Measurements from ENCODE around the gene ZBTB21. TPM values are rescaled to one million over a fixed set of nuclear protein-coding genes. Genes with fewer than 3 reads are reported as not detected.
A peak's percentile ranks its signal among the peaks of the same experiment; 100 is the strongest.

Gene ZBTB21
- total and polyA plus RNA-seq, 2 experiments from 2014 or later = 10.7 TPM

DNA sequence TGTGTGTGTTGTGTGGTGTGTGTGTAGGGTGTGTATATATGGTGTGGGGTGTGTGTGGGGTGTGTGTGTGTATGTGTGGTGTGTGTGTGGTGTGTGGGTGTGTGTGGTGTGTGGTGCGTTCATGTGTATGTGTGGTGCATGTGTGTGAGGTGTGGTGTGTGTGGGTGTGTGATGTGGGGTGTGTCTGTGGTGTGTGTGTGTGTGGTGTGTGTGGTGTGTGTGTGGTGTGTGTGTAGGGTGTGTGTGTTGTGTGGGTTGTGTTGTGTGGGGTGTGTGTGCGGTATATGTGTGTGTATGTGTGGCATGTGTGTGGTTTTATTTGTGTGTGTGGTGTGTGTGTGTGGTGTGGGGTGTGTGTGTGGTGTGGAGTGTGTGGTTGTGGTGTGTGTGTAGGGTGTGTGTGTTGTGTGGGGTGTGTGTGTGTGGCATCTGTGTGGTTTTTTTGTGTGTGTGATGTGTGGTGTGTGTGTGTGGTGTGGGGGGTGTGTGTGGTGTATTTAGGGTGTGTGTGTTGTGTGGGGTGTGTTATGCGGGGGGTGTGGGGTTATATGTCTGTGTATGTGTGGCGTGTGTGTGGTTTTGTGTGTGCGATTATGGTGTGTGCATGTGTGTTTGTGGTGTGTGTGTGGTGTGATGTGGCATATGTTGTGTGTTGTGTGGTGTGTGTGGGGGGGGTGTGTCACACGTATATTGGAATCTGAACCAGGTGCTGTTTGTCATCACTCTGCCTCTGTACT is 17.1 kb upstream of the ZBTB21 start:
- WGBS, 2 experiments (ENCODE audit: low coverage in 1 of 2, low lambda C conversion rate in 2 of 2, missing lambda C conversion rate in 2 of 2) = 80% methylated on average over 5 to 6 of the region's 6 CpGs

GRCh38 chr21:42026082-42026435 is 15.9 kb upstream of the ZBTB21 start:
- no peak for DNase-seq
- TF ChIP-seq EZH2 (IDR thresholded peaks at IDR 0.05; ENCODE audit: insufficient read depth, poor library complexity, severe bottlenecking) (no peak), EZH2phosphoT487 (IDR thresholded peaks at IDR 0.05; ENCODE audit: insufficient read depth, low read depth) (no peak)
- H3K4me3 ChIP-seq = no peak overlapping the region
- H3K4me2 ChIP-seq (ENCODE audit: unreplicated experiment) = no peak overlapping the region
- peak overlapping the region; percentile 15; the same call in 1 of the 2 replicates for H3K27ac ChIP-seq
- no peaks in the 10 kb centered on the region for H3K9me2 ChIP-seq (ENCODE audit: insufficient read depth)
- H3F3A ChIP-seq (ENCODE audit: insufficient read depth) = no peaks in the 10 kb centered on the region
- H3K9ac ChIP-seq = peak overlapping the region; percentile 23; the same call in 1 of the 2 replicates
- no peaks in the 10 kb centered on the region for H3K9me3 ChIP-seq (ENCODE audit: low read depth)
- no peaks in the 10 kb centered on the region for H3K36me3 ChIP-seq (ENCODE audit: low read depth)
- H3K4me1 ChIP-seq (ENCODE audit: insufficient read depth) = peaks cover 9% of the 10 kb centered on the region; the same call in 1 of the 2 replicates
- no peak overlapping the region for H2AFZ ChIP-seq
- H3K79me2 ChIP-seq (ENCODE audit: insufficient read depth) = no peaks in the 10 kb centered on the region
- no peaks in the 10 kb centered on the region for H4K20me1 ChIP-seq (ENCODE audit: insufficient read depth)
- in situ Hi-C loops (cut with MboI) = no loop called here
- WGBS, 2 experiments (ENCODE audit: low coverage in 1 of 2, low lambda C conversion rate in 2 of 2, missing lambda C conversion rate in 2 of 2) = 88 to 90% methylated on average over 9 of the region's 9 CpGs
- no peaks in the 10 kb centered on the region for H3K27me3 ChIP-seq (replicated peaks; ENCODE audit: insufficient read depth)

More for the DNA sequence above, 17.1 kb upstream of the ZBTB21 start:
- H4K20me1 ChIP-seq (ENCODE audit: insufficient read depth) = no peaks in the 10 kb centered on the region
- peaks cover 9% of the 10 kb centered on the region; the same call in 1 of the 2 replicates for H3K4me1 ChIP-seq (ENCODE audit: insufficient read depth)
- H3K4me3 ChIP-seq = no peak overlapping the region
- H3K9me3 ChIP-seq (ENCODE audit: low read depth) = no peaks in the 10 kb centered on the region
- no peaks in the 10 kb centered on the region for H3F3A ChIP-seq (ENCODE audit: insufficient read depth)
- no peaks in the 10 kb centered on the region for H3K36me3 ChIP-seq (ENCODE audit: low read depth)
- no peaks in the 10 kb centered on the region for H3K9me2 ChIP-seq (ENCODE audit: insufficient read depth)
- in situ Hi-C loops (cut with MboI) = no loop called here
- H3K4me2 ChIP-seq (ENCODE audit: unreplicated experiment) = no peak overlapping the region
- no peak for DNase-seq
- H3K27me3 ChIP-seq (replicated peaks; ENCODE audit: insufficient read depth) = no peaks in the 10 kb centered on the region
- TF ChIP-seq EZH2phosphoT487 (IDR thresholded peaks at IDR 0.05; ENCODE audit: insufficient read depth, low read depth) (no peak), EZH2 (IDR thresholded peaks at IDR 0.05; ENCODE audit: insufficient read depth, poor library complexity, severe bottlenecking) (no peak)
- 0 out of 2 replicates have a peak overlapping the region, but pooled peaks have one; percentile 34 for H2AFZ ChIP-seq
- H3K27ac ChIP-seq = no peak overlapping the region
- H3K9ac ChIP-seq = no peak overlapping the region
- no peaks in the 10 kb centered on the region for H3K79me2 ChIP-seq (ENCODE audit: insufficient read depth)

GRCh38 chr21:42025376-42026081 is 15.4 kb upstream of the ZBTB21 start:
- no peaks in the 10 kb centered on the region for H3K36me3 ChIP-seq (ENCODE audit: low read depth)
- H4K20me1 ChIP-seq (ENCODE audit: insufficient read depth) = no peaks in the 10 kb centered on the region
- H3K27ac ChIP-seq = peak overlapping the region; percentile 19; the same call in 1 of the 2 replicates
- WGBS, 2 experiments (ENCODE audit: low coverage in 1 of 2, low lambda C conversion rate in 2 of 2, missing lambda C conversion rate in 2 of 2) = 37 to 42% methylated on average over 12 of the region's 12 CpGs
- H2AFZ ChIP-seq = 0 out of 2 replicates have a peak overlapping the region, but pooled peaks have one; percentile 4
- in situ Hi-C loops (cut with MboI) = no loop called here
- H3K4me3 ChIP-seq = no peak overlapping the region
- H3F3A ChIP-seq (ENCODE audit: insufficient read depth) = no peaks in the 10 kb centered on the region
- no peaks in the 10 kb centered on the region for H3K27me3 ChIP-seq (replicated peaks; ENCODE audit: insufficient read depth)
- no peaks in the 10 kb centered on the region for H3K79me2 ChIP-seq (ENCODE audit: insufficient read depth)
- H3K9ac ChIP-seq = peak overlapping the region; percentile 23
- no peaks in the 10 kb centered on the region for H3K9me2 ChIP-seq (ENCODE audit: insufficient read depth)
- no peaks in the 10 kb centered on the region for H3K9me3 ChIP-seq (ENCODE audit: low read depth)
- peak; percentile 92 for DNase-seq
- H3K4me1 ChIP-seq (ENCODE audit: insufficient read depth) = peaks cover 9% of the 10 kb centered on the region; the same call in 1 of the 2 replicates
- TF ChIP-seq EZH2 (IDR thresholded peaks at IDR 0.05; ENCODE audit: insufficient read depth, poor library complexity, severe bottlenecking) (no peak), EZH2phosphoT487 (IDR thresholded peaks at IDR 0.05; ENCODE audit: insufficient read depth, low read depth) (no peak)
- no peak overlapping the region for H3K4me2 ChIP-seq (ENCODE audit: unreplicated experiment)

DNA sequence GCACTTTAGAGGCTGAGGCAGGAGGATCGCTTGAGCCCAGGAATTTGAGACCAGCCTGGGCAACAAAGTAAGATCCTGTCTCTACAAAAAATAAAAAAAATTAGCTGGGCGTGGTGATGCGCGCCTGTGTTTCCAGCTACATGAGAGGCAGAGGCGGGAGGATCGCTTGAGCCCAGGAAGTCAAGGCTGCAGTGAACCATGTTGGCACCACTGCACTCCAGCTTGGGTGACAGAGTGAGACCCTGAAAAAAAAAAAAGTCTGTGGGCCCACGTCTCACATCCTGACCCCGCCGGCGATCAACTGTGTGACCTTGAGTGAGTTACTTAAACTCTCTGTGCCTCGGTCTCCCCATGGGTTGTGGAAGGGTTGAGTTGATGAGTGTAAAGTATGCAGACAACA is 12.7 kb upstream of the ZBTB21 start:
- Histone ChIP-seq H3K79me2 (ENCODE audit: insufficient read depth) (no peaks in the 10 kb centered on the region), H3K4me3 (no peak overlapping the region), H3K9ac (no peak overlapping the region), H3K27me3 (replicated peaks; ENCODE audit: insufficient read depth) (no peaks in the 10 kb centered on the region), H3K4me2 (ENCODE audit: unreplicated experiment) (no peak overlapping the region), H3K9me3 (ENCODE audit: low read depth) (no peaks in the 10 kb centered on the region), H4K20me1 (ENCODE audit: insufficient read depth) (no peaks in the 10 kb centered on the region), H2AFZ (no peak overlapping the region), H3F3A (ENCODE audit: insufficient read depth) (no peaks in the 10 kb centered on the region), H3K36me3 (ENCODE audit: low read depth) (no peaks in the 10 kb centered on the region), H3K27ac (no peak overlapping the region), H3K9me2 (ENCODE audit: insufficient read depth) (no peaks in the 10 kb centered on the region), H3K4me1 (ENCODE audit: insufficient read depth) (peaks cover 9% of the 10 kb centered on the region; the same call in 1 of the 2 replicates)
- no peak for DNase-seq
- in situ Hi-C loops (cut with MboI) = no loop called here
- WGBS, 2 experiments (ENCODE audit: low coverage in 1 of 2, low lambda C conversion rate in 2 of 2, missing lambda C conversion rate in 2 of 2) = 97 to 98% methylated on average over 11 of the region's 11 CpGs
- TF ChIP-seq EZH2 (IDR thresholded peaks at IDR 0.05; ENCODE audit: insufficient read depth, poor library complexity, severe bottlenecking) = no peak
- no peak for TF ChIP-seq EZH2phosphoT487 (IDR thresholded peaks at IDR 0.05; ENCODE audit: insufficient read depth, low read depth)

Measured in GM23248 (cell line).